ENCODE measurements around the gene MOB1A. TPM values are rescaled to one million over a fixed set of nuclear protein-coding genes. Genes with fewer than 3 reads are reported as not detected.
A peak's percentile ranks its signal among the peaks of the same experiment; 100 is the strongest.

Gene MOB1A
- total RNA-seq, 3 donors from 2014 or later, result 117 to 129 (median 124) TPM

- peaks cover 27% of the 10 kb centered on the region for H3K4me1 ChIP-seq (ENCODE audit: low read depth)
- no peaks in the 10 kb centered on the region for H3K9me3 ChIP-seq
- no peak for TF ChIP-seq CTCF (IDR thresholded peaks at IDR 0.05)
- H3K36me3 ChIP-seq (ENCODE audit: low read depth), result no peaks in the 10 kb centered on the region
- no peak overlapping the region for H3K4me3 ChIP-seq
- intact Hi-C loops (cut with DNase I, micrococcal nuclease), result no loop called here
- DNase-seq (no peak), ATAC-seq (no peak)
Observed at GRCh38 chr2:74204436-74204835, 25.8 kb upstream of the MOB1A start.

DNA sequence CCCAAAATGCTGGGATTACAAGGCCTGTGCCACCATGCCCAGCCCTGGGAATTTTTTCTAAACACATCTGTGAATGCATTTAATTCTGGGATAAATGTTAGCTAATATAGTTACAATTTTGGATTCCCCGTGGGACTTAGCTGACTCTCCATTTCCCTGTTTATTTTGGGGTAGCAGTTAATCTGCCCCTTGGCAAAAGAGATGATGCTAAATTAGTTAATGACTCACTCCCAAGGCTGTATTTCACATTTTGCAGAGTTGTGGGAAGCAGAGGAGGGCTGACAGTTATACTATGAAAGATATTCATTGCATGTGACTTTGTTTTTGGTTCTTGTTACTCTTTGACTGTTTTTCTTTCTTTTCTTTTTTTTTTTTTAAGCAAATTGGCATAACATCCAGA is 22.9 kb upstream of the MOB1A start:
- Histone ChIP-seq H3K4me3 (no peak overlapping the region), H3K4me1 (ENCODE audit: low read depth) (peaks cover 22% of the 10 kb centered on the region), H3K36me3 (ENCODE audit: low read depth) (no peaks in the 10 kb centered on the region), H3K9me3 (no peaks in the 10 kb centered on the region)
- no peak for TF ChIP-seq CTCF (IDR thresholded peaks at IDR 0.05)
- ATAC-seq (no peak), DNase-seq (no peak)
- intact Hi-C loops (cut with DNase I, micrococcal nuclease), result no loop called here

- Histone ChIP-seq H3K4me3 (no peak overlapping the region), H3K9me3 (no peaks in the 10 kb centered on the region), H3K4me1 (ENCODE audit: low read depth) (peaks cover 18% of the 10 kb centered on the region), H3K36me3 (ENCODE audit: low read depth) (no peaks in the 10 kb centered on the region)
- ATAC-seq (no peak), DNase-seq (no peak)
- no peak for TF ChIP-seq CTCF (IDR thresholded peaks at IDR 0.05)
- intact Hi-C loops (cut with DNase I, micrococcal nuclease), result no loop called here
Observed at GRCh38 chr2:74201196-74201595, 22.5 kb upstream of the MOB1A start.

- intact Hi-C loops (cut with DNase I, micrococcal nuclease), result no loop called here
- Histone ChIP-seq H3K9me3 (no peaks in the 10 kb centered on the region), H3K4me1 (ENCODE audit: low read depth) (peaks cover 7% of the 10 kb centered on the region), H3K4me3 (no peak overlapping the region), H3K36me3 (ENCODE audit: low read depth) (no peaks in the 10 kb centered on the region)
- ATAC-seq (no peak), DNase-seq (no peak)
- no peak for TF ChIP-seq CTCF (IDR thresholded peaks at IDR 0.05)
Observed at GRCh38 chr2:74199871-74200305, 21.2 kb upstream of the MOB1A start.

GRCh38 chr2:74199275-74199701 is 20.6 kb upstream of the MOB1A start:
- DNase-seq, result peak in 2 of 3 donors; percentile 45 to 60
- intact Hi-C loops (cut with DNase I, micrococcal nuclease), result no loop called here
- Histone ChIP-seq H3K9me3 (no peaks in the 10 kb centered on the region), H3K36me3 (ENCODE audit: low read depth) (no peaks in the 10 kb centered on the region), H3K4me3 (peak overlapping the region; percentile 81), H3K4me1 (ENCODE audit: low read depth) (peaks cover 2% of the 10 kb centered on the region)
- no peak for TF ChIP-seq CTCF (IDR thresholded peaks at IDR 0.05)
- ATAC-seq, result no peak
